Astrocyte (in vitro differentiated cells and primary cell): ENCODE results near the gene ABLIM2.

Experiments
- CTCF ChIP-seq: IDR thresholded peaks from 2 replicates; pipeline ENCODE4 v1.5.1; 2011; ENCODE audit warnings: low read depth, mild to moderate bottlenecking, inconsistent platforms, low read length, moderate library complexity; ENCODE audit not compliant: insufficient read depth
- EZH2 ChIP-seq: IDR thresholded peaks from 2 replicates; pipeline ENCODE4 v1.6.1; 2012; ENCODE audit warnings: mild to moderate bottlenecking, low read length, inconsistent platforms; ENCODE audit not compliant: insufficient read depth

- no peak for TF ChIP-seq CTCF
- no peak for TF ChIP-seq EZH2
Measured at GRCh38 chr4:8175686-8176085, 17.1 kb upstream of the ABLIM2 start.
